Measurements from ENCODE around the gene QRICH1.

The QRICH1 gene

DNA sequence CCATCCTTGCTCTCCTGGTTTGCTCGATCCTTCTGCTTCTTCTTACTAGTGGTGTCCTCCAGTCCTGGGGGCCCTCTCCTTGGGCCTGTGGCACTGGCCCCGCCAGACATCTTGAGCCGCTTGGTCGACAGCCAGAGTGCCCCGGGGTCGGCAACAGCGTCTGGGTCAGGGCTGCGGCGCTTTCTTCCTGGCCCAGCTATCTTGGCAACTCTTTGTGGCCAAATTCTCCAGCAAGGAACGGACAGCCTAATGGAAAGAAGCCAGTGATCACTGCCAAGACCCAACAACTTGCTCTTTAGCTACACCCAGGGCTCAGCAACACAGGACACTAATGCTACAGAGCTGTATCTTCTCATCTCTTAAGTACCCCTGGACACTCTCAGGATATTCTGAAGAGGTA is 25.2 kb upstream of the QRICH1 start:
- no peak for DNase-seq (ENCODE audit: low read depth)

DNA sequence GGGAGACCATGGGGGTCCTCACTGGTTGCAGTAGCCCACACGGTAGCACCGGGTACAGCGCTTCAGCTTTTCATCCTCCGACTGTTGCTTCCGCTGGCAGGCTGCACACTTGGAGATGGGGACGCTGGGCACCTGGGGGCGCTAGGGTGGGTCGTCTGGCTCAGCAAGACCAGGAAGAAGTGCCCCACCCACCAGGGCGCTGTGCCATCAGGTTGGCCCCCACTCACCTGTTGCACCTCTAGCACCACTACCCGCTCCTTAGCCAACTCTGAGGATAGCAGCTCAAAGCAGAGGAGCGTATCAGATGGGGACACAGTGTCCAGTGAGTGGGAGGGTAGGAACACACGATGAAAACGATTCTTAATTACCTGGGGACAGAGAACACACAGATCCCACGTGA is 18.4 kb upstream of the QRICH1 start:
- DNase-seq (ENCODE audit: low read depth) = no peak

DNA sequence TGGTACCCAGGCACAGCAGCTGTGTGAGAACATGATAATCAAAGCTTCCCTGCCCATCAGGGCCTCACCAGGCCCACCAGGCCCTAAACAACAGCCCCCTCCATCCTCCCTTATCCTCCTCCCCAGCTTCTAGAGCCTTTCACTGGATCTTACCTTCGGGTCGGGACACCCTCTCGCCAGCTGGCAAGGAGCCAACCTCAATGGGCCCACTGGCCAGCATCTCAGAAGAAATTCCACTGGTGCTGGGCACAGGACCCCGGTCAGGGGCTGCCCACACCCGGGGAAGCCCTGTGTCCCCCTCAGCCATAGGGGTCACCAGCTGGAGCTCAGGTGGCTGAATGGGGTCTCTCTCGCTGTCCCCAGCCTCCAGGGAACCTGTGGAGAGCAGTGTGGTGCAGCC is 17.5 kb upstream of the QRICH1 start:
- no peak for DNase-seq (ENCODE audit: low read depth)

DNA sequence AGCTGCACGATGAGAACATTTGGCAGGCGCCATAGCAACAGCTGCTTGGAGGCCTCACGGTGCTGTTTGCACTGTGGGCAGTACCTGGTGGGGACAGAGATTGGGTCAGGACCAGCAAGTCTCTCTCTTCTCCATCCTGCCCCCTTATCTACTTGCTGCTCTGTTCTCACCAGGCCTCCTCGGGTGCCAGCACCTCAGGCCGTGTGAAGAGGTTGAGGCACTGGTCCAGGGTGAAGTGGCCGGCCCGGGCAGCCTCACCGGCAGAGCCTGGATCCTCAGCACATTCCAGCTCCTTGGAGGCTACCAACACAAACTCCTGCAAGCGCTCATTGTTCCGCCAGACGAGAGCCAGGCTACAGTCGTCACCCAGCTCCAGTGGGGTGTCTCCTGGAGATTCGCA is 16.9 kb upstream of the QRICH1 start:
- no peak for DNase-seq (ENCODE audit: low read depth)

DNA sequence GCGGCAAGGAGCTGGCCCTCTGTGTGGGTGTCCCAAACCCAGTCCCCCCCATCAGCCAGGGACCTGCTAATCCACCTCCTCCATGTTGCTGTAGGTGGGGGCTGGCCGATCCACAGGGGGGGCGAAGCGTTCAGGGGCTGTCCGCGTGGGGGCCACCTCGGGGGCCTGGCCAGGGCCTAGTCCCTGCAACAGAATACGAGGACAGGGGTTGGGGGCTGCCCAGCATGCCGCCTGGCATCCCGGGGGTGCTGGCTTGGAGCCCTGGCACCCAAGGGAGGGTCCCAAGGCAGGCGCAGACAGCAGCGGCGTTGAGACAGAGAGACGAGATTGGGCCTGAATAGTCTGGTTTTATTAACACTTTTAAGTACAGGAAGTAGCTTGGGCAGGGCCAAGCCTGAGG is 14.5 kb upstream of the QRICH1 start:
- DNase-seq (ENCODE audit: low read depth) = no peak

DNA sequence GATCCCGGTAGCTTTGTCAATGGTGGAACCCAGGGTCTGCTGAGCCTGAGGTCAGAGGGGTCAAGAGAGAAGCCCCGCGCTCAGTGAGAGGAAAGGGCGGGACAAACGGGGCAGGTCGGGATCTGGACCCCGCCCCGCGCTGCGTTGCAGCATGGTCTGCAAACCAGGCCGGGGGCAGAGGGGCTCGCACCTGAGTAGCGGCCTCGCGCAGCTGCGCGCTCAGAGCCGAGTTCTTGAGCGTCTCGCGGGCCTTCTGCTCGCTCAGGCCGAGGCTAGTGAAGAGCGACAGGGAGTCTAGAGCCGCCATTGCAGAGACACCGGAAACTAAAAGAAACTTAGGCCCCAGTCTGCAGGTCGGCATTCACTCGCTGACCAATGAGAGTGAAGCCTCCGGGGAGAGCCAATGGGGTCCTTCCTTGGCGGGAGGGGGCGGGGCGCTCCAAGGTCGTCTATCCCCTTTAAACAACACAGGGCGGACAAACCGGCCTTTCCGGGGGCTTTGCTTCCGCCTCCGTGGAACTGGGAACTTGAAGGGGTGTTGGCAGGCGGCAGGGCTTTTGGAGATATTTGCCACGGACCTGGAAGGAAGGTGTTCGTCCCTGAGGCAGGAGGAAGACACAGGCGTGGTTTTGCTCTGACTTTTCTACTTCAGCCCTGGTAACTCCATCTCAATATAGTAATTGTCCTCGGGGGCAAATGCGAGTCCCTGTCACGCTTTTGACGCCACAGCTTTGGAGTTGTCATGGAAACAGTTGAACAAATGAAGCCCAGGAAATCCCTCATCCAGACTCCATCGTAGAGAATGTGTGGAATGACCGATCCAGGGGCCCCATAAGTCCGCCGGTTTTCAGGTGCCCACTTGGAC is 10.8 kb upstream of the QRICH1 start, which contains the start of gene QARS1:
QARS1 (minus strand) TSS at position 331 of the 865 bp plus-strand sequence; CDS start at position 307, 24 bp downstream.
- peak; percentile 85 for DNase-seq (ENCODE audit: low read depth)

DNA sequence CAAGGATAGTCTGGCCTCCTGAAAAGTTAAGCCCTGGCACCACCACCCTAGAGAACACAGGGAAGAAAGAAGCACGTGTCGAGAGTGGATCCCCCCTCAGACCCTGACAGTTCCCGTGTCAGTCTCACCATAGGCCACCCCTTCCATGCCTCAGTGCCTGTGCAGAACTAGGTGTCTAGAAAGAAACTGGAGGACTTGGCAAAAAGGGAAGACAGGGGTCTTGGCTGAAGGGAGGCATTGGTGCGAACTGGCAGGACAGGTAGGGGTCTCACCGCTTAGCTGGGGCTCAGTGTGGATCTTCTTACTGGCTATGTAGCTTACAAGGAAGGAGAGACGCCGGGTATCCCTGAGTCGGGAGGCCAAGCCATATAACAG is 10.2 kb upstream of the QRICH1 start:
- no peak for DNase-seq (ENCODE audit: low read depth)

DNA sequence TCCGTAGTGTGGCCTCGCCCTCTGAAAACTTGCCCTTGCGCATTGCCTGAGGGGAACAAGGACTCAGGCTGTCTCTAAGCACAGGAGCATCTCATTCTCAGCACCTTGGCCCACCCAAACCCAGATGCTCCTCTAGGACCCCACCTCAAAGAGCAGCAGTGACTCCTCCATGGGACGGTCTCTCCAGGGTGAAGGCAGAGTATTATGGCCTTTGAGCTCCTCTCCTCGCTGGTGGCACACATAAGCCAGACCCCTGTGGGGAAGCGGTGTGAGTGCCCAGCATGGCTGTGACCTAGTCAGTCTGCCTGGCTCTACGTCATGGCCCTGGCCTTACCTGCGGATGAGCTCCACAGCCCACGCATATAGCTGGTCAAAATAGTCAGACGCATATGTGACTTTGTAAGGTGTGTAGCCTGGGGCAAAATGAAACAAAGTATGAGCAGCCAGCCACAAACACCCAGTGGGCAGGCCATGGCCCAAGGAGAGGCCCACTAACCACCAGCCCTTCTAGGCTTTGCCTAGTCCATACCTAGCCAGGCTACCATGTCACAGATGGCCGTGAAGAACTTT is 6.3 kb upstream of the QRICH1 start:
- DNase-seq (ENCODE audit: low read depth) = no peak

DNA sequence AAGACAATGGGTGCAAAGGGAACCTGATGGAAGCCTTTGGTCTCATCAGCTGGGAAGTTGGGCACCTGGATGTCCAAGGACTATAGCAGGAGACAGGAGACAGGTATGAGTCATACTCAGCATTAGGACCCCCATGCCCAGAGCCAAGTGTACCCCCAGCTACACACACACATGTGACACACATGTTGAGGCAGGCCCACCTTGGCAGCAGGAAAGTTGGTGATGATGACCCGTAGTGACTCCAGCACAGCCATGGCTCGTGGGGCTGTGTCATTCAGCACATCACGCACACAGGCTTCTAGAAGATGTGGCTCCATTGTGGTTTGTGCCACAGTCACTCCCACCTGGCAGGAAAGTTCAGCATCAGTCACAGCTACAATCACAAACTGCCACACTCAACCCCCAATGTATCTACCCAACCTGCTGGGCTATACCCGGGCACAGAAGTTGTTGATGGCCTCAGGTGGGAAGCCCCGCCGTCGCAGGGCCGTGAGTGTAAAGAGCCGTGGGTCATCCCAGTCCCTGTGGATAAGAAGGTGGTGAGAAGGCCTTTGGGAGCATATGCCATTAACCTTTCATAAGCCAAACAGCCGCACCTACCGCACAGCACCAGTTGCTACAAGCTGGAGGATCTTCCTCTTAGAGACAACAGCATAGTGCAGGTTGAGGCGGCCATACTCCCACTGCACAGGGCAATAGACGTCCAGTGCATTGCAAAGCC is 5.2 kb upstream of the QRICH1 start:
- DNase-seq (ENCODE audit: low read depth) = no peak

DNA sequence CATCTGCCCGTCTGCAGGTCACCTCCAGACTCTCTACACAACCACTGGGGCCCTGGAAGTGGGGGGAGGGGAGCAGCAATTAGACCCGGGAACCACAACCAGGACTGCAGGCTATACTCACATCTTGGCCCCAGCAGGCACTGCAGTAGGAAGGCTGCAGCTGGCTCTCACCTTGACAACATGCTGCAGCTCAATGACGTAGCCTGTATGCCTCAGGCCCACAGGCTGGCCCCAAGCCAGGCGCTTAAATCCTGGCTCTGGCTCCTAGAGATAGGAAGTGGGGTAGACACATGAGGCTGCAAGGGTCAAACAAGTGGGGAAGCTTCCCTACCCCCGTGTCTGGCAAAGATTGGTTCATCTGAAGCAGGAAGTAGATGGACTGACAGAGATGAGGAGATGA is 4.6 kb upstream of the QRICH1 start:
- DNase-seq (ENCODE audit: low read depth) = no peak

DNA sequence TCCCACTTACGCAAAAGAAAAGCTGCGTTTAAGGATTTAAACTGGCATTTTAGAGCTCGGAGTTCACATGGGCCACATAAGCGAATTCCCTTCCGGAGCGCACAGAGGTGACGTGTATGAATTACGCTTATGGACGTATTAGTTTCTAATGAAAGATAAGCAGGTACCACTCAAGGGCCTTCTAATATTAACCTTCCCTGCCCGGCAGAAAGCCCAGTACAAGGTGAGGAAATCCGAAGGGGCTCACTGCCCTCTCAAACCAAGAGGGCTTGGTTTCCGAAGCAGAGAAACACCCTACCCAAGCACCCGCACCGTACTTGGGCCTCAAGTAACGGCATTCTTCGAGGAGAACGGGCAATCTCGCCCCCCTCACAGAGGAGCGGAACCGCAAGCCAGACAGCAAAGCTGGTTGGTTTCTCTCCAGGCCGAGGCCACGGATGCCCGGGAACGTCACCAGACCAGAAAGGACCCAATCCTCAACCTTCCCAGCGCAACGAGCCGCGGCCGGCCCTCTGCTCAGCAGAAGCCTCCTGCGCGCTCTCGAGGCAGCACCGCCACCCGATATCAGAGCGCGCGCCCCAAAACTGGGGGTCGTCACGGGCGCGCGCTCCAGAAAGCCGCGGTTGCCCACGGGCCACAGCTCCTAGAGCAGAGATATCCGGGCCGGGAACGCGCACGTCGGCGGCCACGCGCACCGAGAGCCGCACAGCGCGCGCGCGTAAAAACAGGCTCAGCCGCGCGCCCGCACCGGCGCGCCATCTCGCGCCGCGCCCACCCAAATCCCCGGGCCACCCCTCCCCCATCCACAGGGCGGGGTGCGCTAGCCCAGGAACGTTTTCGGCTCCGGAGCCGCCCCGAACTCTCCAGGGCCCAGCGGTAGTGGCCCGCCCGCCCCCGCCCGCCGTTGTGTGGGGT is 676 bp downstream of the QRICH1 start:
- DNase-seq (ENCODE audit: low read depth) = peak; percentile 77

DNA sequence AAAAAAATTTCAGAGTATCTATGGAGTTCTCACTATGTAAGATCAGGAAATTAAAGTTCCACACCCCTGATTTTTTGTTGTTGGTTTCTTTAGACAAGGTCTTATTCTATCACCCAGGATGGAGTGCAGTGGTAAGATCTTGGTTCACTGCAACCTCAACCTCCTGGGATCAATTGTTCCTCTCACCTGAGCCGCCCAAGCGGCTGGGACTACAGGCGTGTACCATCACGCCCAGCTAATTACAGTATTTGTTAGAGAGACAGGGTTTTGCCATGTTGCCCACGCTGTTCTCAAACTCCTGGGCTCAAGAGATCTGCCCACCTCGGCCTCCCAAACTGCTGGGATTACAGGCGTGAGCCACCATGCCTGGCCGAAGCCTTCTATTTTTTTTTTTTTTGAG is 12.4 kb downstream of the QRICH1 start:
- DNase-seq (ENCODE audit: low read depth) = no peak

DNA sequence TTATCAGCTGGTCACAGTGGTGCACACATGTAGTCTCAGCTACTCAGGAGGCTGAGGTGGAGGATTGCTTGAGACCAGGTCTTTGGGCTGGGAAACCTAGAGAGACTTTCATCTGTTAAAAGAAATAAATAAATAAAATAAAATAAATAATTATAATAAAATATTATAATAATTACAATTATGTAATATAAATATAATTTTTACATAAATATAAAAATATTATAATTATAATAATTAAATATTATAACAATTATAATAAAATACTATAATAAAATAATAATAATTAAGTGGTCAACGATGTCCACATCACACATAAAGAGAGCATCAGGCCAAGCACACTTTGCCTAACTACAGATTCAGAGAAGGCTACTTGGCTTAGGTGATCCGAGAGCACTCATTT is 14.6 kb downstream of the QRICH1 start:
- DNase-seq (ENCODE audit: low read depth) = no peak

DNA sequence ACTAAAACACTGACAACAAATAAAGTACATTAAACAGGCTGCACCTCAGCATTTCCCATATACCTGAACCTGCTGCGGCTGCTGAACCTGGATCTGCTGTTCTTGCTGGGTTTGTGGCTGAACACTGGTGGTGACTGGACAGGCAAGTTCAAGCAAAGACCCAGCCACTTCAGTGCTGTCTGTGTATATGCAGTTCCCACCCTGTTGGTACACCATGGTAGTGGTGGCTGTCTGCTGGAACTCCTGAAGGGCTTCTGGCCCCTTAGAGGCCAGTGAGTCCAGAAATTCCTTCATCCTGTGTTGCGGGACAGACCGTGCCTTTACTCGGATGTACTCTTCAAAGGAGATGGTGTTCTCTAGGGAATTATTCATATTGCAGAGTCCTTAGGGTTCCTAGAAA is 17.2 kb downstream of the QRICH1 start:
- DNase-seq (ENCODE audit: low read depth) = no peak

DNA sequence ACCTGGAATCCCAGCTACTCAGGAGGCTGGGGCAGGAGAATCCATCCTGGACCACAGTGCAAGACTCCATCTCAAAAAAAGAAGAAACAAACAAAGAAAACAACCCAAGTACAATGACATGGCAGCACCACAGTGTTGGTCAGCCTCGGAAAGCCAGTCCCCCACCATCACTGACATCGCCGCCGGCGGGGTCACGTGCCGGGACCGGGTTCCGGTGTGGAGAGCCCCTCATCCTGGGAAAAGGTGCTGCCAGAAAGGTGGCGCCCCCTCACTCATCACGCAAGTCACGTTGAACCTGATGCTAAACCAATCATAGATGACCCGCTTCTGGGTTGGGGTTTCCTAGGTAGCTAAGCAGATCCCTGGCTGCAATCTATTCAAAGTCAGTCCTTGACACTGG is 17.8 kb downstream of the QRICH1 start:
- no peak for DNase-seq (ENCODE audit: low read depth)

DNA sequence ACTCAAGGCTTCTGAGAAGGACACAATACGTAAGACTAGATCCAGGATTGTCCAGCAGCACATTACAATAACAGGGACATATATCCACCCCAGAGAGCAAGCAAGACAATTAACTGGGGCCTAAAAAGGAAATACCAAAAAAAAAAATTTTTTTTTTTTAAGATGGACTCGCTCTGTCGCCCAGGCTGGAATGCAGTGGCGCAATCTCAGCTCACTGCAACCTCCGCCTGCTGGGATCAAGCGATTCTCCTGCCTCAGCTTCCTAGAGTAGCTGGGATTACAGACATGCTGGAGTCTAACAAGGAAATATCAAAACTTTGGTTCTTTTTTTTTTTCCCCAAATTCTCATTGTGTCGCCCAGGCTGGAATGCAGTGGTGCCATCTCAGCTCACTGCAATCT is 35.9 kb downstream of the QRICH1 start:
- no peak for DNase-seq (ENCODE audit: low read depth)

DNA sequence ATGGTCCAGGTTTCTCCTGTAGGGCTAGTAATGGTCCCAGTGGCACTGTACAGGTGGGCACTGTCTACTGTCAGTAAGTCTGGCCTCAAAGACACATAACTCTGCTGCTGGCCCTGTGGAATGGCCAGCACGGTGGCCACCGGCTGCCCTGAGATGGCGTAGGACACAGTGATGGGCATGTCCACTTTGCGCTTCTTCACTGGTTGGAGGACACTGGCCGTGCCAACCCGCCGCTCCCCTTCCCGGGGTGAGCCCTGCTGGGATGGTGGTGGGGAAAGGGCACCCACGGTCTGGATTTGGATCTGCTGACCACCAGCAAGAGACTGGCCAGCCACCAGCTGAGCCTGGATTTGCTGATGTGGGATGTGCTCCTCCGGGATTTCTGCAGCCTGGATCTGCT is 36.6 kb downstream of the QRICH1 start:
- no peak for DNase-seq (ENCODE audit: low read depth)

DNA sequence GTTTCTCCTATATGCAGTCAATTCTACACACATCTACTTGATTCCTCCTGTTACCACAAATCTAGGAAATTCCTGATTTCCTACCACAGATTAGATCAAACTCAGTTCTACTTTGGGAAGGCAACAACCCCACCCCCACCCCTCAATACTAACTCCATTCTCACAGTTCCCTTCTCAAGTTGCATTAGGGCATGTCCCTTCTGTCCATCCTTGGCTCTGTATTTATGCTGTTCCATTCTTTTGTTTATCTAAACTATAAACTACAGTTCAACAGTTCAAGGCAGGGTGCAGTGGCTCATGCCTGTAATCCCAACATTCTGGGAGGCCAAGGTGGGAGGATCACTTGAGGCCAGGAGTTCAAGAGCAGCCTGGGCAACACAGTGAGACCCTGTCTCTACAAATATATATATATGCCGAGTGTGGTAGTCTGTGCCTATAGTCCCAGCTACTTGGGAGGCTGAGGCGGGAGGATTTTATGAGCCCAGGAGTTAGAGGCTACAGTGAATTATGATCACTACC is 39.5 kb downstream of the QRICH1 start:
- no peak for DNase-seq (ENCODE audit: low read depth)

DNA sequence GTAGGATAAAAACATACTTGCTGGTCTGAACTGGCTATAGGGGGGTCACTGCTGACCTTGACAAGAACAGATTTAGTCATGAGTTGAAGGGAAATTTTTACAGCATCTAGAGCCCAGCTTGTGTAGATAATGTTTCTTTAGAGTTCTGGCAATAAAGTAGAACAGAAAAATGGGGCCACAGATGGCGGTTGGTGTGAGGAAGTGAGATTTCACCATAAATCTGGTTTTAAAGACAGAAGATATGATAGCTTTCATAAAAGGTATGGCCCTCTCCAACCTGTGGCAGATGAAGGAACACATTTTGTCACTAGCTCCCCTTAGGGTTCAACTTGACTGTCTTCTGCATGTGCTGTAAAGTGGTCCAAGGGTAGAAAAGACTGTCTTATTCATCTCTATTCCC is 40.3 kb downstream of the QRICH1 start:
- DNase-seq (ENCODE audit: low read depth) = no peak

DNA sequence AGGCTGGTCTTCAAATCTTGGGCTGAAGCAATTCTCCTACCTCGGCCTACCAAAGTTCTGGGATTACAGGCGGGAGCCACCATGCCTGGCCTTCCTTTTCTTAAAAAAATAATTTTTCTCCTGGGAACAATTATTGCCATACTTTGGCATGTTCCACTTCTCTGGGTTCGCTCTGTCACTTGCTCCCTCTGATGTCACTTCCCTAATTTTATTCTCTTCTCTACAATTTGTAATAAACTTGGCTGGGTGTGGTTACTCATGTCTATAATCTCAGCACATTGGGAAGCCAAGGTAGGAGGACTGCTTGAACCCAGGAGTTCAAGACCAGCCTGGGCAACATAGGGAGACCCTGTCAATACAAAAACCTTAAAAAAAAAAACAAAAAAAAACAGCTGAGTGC is 58.6 kb downstream of the QRICH1 start:
- DNase-seq (ENCODE audit: low read depth) = no peak

DNA sequence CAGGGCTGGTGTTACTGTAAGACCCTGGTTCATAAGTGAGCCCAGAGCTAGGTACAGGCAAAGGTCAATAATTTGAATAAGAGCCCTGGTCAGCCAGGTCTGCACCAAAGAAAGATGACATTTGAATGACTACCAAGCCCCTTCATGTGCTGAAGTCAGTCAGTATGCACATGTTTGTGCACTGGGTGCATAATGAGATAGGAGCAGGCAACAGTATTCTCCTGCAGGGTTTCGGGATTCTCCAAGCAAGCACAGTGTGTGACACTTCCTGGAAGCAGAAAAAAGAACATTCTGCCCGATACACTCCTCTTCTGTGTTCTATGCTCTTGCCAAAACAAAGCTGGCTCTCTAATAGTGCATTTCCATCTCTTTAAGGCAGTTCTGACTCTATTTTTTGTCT is 59.2 kb downstream of the QRICH1 start:
- no peak for DNase-seq (ENCODE audit: low read depth)
